Fibroblast of mammary gland (primary cell): ENCODE data around the gene CAMKMT.

ENCODE experiments used
- DNase-seq: peaks from one replicate; pipeline ENCODE4 v3.0.0-alpha.2; 2010; ENCODE audit warnings: low read depth
- H3K4me3 ChIP-seq: 2 replicates; pipeline ENCODE4 v1.5.1; 2011; ENCODE audit warnings: low read depth, mild to moderate bottlenecking, low read length, moderate library complexity; ENCODE audit not compliant: control insufficient read depth
- TF ChIP-seq, protein P1 (sequence below): conservative IDR thresholded peaks from 2 replicates; pipeline ENCODE4 v1.5.1; 2011; ENCODE audit warnings: low read depth, low read length, inconsistent platforms; ENCODE audit not compliant: control insufficient read depth, insufficient read depth

Gene CAMKMT

DNA sequence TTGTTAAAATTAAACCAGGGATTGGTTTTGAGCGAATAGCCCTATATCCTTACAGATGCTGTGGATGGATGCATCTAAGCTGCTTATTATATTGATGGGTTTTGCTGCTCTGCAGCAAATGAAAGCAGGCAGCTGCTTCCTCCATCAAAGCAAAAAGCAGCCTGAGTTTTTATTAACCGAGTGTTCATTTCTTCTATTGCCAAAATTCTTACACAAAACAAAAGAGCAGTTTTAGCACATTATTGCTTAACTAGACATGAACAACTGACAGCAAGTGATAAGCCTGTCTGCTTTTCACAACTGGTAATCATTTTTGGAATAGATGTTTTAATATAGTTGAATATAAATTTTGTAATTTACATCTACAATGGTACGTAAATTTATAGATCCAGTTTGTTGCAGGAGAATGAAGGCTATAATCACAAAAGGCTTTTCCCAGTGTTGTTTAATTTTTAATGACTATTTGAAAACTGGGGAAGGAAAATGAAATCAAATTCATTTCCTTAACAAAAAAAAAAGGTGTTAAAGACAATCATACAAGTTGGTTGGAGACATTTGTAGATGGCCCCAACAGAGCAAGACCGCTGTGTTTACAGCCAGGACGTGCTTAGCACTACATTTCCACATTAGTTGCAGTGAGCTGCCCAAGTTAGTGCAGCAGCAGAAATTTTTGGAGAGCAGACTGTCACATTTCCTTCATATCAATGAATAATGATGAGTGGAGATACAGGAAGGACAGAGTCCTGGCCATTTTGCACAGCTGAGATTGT, 326.1 kb downstream of the CAMKMT start:
- no peak overlapping the region for H3K4me3 ChIP-seq
- TF ChIP-seq, protein P1, sequence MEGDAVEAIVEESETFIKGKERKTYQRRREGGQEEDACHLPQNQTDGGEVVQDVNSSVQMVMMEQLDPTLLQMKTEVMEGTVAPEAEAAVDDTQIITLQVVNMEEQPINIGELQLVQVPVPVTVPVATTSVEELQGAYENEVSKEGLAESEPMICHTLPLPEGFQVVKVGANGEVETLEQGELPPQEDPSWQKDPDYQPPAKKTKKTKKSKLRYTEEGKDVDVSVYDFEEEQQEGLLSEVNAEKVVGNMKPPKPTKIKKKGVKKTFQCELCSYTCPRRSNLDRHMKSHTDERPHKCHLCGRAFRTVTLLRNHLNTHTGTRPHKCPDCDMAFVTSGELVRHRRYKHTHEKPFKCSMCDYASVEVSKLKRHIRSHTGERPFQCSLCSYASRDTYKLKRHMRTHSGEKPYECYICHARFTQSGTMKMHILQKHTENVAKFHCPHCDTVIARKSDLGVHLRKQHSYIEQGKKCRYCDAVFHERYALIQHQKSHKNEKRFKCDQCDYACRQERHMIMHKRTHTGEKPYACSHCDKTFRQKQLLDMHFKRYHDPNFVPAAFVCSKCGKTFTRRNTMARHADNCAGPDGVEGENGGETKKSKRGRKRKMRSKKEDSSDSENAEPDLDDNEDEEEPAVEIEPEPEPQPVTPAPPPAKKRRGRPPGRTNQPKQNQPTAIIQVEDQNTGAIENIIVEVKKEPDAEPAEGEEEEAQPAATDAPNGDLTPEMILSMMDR = no peak

DNA sequence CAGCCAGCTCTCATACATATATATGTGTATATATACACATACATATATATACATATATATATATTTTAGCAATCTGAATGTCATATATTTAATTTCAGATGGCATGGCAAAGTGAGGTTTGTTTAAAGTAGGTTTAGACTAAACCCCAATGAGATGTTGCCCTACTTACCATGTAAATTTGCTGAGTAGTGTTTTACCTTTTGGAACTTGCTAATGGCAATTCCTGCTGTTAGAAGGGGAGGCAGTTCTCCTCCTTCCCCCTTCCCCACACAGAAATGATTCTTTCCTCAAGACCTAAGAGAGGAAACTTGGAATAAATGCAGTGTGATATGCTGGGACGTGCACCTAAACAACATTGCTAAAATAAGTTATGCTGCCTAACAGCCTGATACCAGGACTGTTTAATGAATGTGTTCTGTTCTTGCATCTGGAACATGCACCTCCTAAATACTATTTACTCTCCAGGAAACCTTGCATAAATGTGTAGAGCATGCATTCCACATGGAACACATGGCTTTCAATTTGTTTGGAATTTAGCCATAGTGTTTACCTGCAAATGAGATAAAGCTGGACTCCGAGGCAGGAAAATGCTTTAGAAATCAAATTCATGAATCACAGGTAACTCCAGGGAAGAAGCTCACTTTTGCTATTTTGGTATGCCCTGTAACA, 326.8 kb downstream of the CAMKMT start:
- TF ChIP-seq, protein P1 = no peak
- H3K4me3 ChIP-seq = no peak overlapping the region
- no peak for DNase-seq

More for the DNA sequence above, 326.1 kb downstream of the CAMKMT start:
- DNase-seq = no peak

DNA sequence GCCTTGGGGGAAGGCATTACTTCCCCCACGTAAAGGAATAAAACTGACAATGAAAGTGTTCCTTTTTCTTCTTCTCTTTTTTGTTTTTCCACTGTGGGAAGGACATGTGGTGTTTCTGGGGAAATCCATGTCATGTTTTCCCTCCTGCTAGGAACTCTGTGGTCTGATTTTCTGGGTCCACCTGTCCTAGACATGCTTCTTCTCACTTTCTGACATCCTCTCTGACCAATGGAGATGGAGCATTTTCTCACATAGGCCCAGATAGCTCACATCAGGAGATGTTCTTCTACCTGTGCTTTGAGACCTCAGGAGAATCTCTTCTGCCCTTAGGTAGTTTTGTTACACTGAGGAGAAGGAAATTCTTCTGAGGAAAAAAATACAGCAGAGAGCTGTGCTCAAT, 327.8 kb downstream of the CAMKMT start:
- TF ChIP-seq, protein P1 = no peak
- no peak for DNase-seq
- no peak overlapping the region for H3K4me3 ChIP-seq

DNA sequence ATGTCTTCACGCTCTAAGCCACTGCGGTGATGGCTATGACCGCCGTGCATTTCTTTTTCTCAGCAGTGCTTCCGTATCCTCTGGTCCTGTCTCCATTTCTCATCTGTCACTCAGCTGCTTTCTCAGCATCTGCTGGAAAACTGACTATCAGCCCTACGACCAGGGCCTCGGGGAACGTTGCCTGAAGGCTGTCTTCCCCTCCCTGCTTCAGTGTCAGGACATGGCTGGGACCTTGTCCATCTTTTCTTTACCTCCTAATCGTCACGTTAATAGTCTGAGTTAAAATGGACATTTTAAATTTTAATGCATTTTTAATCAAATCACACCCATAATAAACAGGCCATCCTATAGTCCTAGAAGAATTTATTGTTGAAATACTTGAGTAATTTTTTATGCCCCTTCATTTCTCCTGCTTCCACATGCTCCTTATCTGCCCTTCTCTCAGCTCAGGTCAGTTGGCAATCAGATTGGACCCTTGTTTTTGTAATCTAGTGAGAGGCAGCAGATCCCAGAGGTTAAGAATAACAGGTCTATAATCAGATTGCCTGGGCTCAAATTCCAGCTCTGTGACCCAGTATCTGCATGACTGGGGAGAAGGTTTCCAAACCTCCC, 329.5 kb downstream of the CAMKMT start:
- DNase-seq = no peak
- TF ChIP-seq, protein P1 = no peak
- H3K4me3 ChIP-seq = no peak overlapping the region

DNA sequence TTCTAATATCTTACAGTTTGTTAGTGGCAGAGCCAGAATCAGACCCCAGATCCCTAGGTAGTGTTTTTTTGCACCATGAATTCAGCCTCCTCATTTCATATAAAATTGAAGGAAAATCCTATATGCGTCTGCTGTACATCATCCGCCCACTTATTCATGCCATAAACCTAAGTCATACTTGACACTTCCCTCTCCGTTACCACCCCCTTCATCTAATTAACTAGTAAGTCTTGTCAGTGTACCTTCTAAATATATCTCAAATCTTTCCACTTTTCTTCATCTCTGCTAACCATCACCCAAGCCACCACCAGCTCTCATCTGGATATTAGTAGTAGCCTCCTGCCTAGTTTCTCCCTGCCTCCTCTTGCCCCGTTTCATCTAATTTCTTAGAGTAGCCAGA, 331.1 kb downstream of the CAMKMT start:
- TF ChIP-seq, protein P1 = no peak
- DNase-seq = peak; percentile 30
- no peak overlapping the region for H3K4me3 ChIP-seq

DNA sequence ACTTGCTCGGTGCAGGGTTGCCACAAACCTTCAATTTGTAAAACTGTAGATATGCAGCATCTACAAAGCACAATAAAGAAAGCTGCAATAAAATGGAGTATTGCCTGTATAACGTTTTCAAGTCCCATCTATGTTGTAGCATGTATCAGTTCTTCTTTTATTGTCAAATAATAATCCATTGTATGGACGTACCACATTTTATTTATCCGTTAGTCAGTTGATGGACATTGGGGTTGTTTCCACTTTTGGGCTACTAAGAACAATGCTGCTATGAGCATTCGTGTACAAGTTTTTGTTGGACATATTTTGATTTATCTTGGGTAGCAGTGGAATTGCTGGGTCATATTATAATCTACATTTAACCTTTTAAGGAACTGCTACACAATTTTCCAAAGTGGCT, 339.1 kb downstream of the CAMKMT start:
- TF ChIP-seq, protein P1 = no peak
- no peak for DNase-seq
- no peak overlapping the region for H3K4me3 ChIP-seq
